Smooth muscle cell (in vitro differentiated cells): ENCODE results near the gene TMEM190. TPM values are rescaled to one million over a fixed set of nuclear protein-coding genes. Genes with fewer than 3 reads are reported as not detected.

Experiments
- DNase-seq: peaks from one replicate; lab custom pipeline; 2025; ENCODE audit not compliant: unreplicated experiment; lab: John Stamatoyannopoulos, UW
- H2AFZ ChIP-seq: fragments of 200-600 bp; sonication (generic); 2 replicates; pipeline ENCODE4 v1.6.0; 2016; ENCODE audit warnings: antibody characterized with exemption, low read depth, mild to moderate bottlenecking
- H3F3A ChIP-seq: fragments of 200-600 bp; sonication (generic); 2 replicates; pipeline ENCODE4 v1.6.0; 2017; ENCODE audit warnings: antibody characterized with exemption, low read depth
- H3K27ac ChIP-seq: fragments of 200-600 bp; sonication (generic); 2 replicates; pipeline ENCODE4 v1.5.1; 2016; ENCODE audit warnings: low read depth, mild to moderate bottlenecking
- H3K27me3 ChIP-seq: fragments of 200-600 bp; sonication (generic); 2 replicates; pipeline ENCODE4 v1.6.1; 2016; ENCODE audit warnings: low read depth, mild to moderate bottlenecking
- H3K36me3 ChIP-seq: fragments of 200-600 bp; sonication (generic); 2 replicates; pipeline ENCODE4 v1.5.1; 2016; ENCODE audit warnings: low read depth
- H3K4me1 ChIP-seq: fragments of 200-600 bp; sonication (generic); 2 replicates; pipeline ENCODE4 v1.5.1; 2016; ENCODE audit warnings: low read depth
- H3K4me2 ChIP-seq: fragments of 200-600 bp; sonication (generic); 2 replicates; pipeline ENCODE4 v1.6.0; 2016; ENCODE audit warnings: mild to moderate bottlenecking
- H3K4me3 ChIP-seq: fragments of 200-600 bp; sonication (generic); 2 replicates; pipeline ENCODE4 v1.5.1; 2016; ENCODE audit warnings: mild to moderate bottlenecking
- H3K79me2 ChIP-seq: fragments of 200-600 bp; sonication (generic); 2 replicates; pipeline ENCODE4 v1.6.0; 2016; ENCODE audit warnings: low read depth, mild to moderate bottlenecking
- H3K9ac ChIP-seq: fragments of 200-600 bp; sonication (generic); 2 replicates; pipeline ENCODE4 v1.6.0; 2016; ENCODE audit warnings: low read depth
- H3K9me3 ChIP-seq: fragments of 200-600 bp; sonication (generic); replicated peaks from 2 replicates; pipeline ENCODE4 v1.5.1; 2016; ENCODE audit warnings: low read depth
- H4K20me1 ChIP-seq: fragments of 200-600 bp; sonication (generic); 2 replicates; pipeline ENCODE4 v1.6.0; 2016; ENCODE audit warnings: low read depth
- WGBS: methylation state at CpG from one replicate; pipeline ENCODE4 v1.1.7; 2016; ENCODE audit warnings: low lambda C conversion rate; 5-methylcytosine and 5-hydroxymethylcytosine counted together
- polyA plus RNA-seq: library from polyadenylated mRNA; unstranded; fragments of >200 nt; fragmentation: Nextera tagmentation; extraction: Ambion mirVana; gene quantifications from 2 replicates; pipeline ENCODE4 v1.2.1, GENCODE V29; 2016
- total RNA-seq: library from RNA; depleted of rRNA; stranded (reverse); fragments of >200 nt; gene quantifications from 2 replicates; pipeline ENCODE4 v1.2.3, GENCODE V29; 2014
- TF ChIP-seq, protein P1 (sequence below): fragments of 200-600 bp; sonication (generic); IDR thresholded peaks from 2 replicates; pipeline ENCODE4 v1.5.1; 2017; ENCODE audit warnings: borderline replicate concordance, mild to moderate bottlenecking, antibody characterized with exemption; ENCODE audit not compliant: insufficient read depth, poor library complexity, severe bottlenecking

TMEM190 gene
- total and polyA plus RNA-seq, 2 experiments from 2014 or later: 8.2 TPM; not detected in 1

DNA sequence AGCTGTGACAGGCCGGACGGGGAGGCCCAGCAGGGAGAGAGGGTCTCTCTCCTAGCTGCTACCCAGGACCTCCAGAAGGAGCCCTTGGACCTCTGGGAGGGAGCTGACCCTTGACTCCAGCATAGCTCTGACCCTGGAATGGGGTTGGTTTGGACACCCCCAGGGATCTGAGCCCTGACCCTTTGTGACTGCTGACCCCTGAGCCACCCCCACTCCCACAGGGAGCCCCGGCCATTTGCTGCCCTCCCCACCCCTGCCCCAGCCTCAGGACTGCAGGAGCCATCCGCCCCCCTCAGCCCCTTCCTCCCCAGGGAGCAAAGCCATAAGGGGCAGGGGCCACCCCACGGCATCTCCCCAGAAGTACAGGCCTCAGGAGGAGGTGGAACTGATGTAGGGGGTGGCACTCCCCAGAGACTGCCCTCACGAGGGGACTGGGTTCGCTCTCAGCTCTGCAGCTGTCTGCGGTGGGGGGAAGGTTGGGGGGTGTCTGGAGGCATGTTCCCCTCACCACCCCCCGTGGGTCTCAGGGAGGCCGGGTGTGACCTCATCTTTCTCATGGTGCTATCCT is 29.1 kb upstream of the TMEM190 start:
- Histone ChIP-seq H3K9ac (no peak overlapping the region), H2AFZ (no peak overlapping the region), H3K36me3 (no peaks in the 10 kb centered on the region), H3K79me2 (no peaks in the 10 kb centered on the region), H3K27ac (no peak overlapping the region), H3F3A (no peaks in the 10 kb centered on the region), H3K4me3 (no peak overlapping the region), H3K9me3 (no peaks in the 10 kb centered on the region), H3K27me3 (peaks cover 5% of the 10 kb centered on the region), H3K4me1 (peaks cover 5% of the 10 kb centered on the region), H4K20me1 (no peaks in the 10 kb centered on the region), H3K4me2 (no peak overlapping the region)
- DNase-seq: no peak
- WGBS: 99% methylated on average over 9 of the region's 10 CpGs
- TF ChIP-seq, protein P1, sequence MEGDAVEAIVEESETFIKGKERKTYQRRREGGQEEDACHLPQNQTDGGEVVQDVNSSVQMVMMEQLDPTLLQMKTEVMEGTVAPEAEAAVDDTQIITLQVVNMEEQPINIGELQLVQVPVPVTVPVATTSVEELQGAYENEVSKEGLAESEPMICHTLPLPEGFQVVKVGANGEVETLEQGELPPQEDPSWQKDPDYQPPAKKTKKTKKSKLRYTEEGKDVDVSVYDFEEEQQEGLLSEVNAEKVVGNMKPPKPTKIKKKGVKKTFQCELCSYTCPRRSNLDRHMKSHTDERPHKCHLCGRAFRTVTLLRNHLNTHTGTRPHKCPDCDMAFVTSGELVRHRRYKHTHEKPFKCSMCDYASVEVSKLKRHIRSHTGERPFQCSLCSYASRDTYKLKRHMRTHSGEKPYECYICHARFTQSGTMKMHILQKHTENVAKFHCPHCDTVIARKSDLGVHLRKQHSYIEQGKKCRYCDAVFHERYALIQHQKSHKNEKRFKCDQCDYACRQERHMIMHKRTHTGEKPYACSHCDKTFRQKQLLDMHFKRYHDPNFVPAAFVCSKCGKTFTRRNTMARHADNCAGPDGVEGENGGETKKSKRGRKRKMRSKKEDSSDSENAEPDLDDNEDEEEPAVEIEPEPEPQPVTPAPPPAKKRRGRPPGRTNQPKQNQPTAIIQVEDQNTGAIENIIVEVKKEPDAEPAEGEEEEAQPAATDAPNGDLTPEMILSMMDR: no peak

DNA sequence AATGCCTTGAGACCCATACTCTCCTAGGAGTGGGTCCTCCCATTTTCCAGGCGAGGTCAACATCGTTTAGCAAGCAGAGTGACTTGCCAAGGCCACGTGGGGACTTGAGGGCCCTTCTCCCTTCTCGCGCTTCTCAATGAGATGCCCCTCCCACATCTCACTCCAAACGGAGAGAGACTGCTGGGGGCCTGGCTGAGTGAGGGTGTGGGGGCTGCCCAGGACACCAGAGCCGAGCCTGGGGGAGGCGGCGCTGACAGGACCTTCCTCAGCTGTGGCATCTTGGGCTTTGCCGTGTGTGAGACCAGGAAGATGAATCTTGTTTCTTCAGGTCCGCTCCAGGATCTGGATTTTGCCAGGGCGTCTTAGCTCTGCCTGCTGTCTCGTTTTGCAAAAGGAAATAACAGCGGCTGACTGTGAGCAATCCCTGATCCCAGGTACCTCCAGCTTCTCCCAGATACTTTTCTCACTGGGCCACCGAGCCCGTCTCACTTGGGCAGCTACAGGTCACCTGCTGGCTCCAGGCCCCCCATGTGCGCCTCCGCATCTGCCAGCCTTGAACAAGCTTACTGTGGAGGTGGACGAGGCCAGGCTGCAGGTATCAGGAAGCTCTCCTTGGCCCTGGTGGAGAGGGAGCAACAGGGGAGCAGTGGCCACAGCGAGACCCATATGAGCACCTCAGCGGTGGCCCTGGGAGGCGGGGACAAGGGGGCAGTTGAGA is 28.1 kb upstream of the TMEM190 start:
- Histone ChIP-seq H3K79me2 (no peaks in the 10 kb centered on the region), H2AFZ (no peak overlapping the region), H3K4me3 (no peak overlapping the region), H3K27me3 (peaks cover 14% of the 10 kb centered on the region), H3K9me3 (no peaks in the 10 kb centered on the region), H3K4me2 (no peak overlapping the region), H3K9ac (no peak overlapping the region), H4K20me1 (no peaks in the 10 kb centered on the region), H3F3A (no peaks in the 10 kb centered on the region), H3K4me1 (peaks cover 5% of the 10 kb centered on the region), H3K36me3 (no peaks in the 10 kb centered on the region), H3K27ac (no peak overlapping the region)
- TF ChIP-seq, protein P1: no peak
- WGBS: 45% methylated on average over 22 of the region's 22 CpGs
- DNase-seq: no peak

DNA sequence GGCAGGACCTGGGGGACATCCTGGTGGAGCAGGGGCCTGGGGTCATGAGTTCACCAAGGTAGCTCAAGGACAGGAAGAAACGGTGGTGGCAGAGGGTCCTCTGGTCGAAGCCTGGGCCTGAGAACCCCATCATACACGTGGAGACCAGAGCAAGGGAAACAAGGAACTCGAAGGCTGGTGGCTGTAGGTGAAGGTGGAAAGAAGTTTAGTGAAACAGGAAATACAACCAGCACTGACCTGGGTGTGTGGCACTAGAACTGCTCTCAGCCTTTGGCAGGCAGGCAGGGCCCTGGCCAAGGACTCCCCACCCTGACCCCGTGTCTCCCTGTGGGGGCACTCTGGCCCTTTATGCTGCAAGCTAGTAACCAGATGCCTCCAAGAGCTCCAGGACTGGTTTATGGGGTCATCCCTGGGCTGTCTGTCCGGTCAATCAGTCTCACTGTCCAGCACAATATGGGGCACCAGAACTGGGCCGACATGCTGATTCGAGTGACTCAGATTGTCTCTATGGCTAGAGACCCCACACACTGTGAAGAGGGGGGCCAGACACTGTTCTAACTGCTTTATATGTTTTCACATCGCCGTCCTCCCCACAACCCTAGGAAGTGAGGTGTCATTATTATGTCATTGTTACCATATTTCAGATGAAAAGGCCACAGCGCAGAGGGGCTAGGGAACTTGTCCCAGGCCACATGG is 25.9 kb upstream of the TMEM190 start:
- no peak overlapping the region for H3K4me2 ChIP-seq
- WGBS: 92% methylated on average over 11 of the region's 11 CpGs
- TF ChIP-seq, protein P1: no peak

More for the DNA sequence above, 25.9 kb upstream of the TMEM190 start:
- no peak overlapping the region for H3K9ac ChIP-seq
- peaks cover 5% of the 10 kb centered on the region for H3K4me1 ChIP-seq
- no peak for DNase-seq
- no peaks in the 10 kb centered on the region for H3F3A ChIP-seq
- no peaks in the 10 kb centered on the region for H3K9me3 ChIP-seq
- H4K20me1 ChIP-seq: no peaks in the 10 kb centered on the region
- H3K27me3 ChIP-seq: peaks cover 17% of the 10 kb centered on the region
- H3K79me2 ChIP-seq: no peaks in the 10 kb centered on the region
- no peaks in the 10 kb centered on the region for H3K36me3 ChIP-seq
- no peak overlapping the region for H3K27ac ChIP-seq
- no peak overlapping the region for H3K4me3 ChIP-seq
- H2AFZ ChIP-seq: no peak overlapping the region
